HG02970 (cell line): ENCODE results near the gene HOXB7.

ENCODE experiments used
- ATAC-seq: cut with Tn5 transposase; IDR thresholded peaks from one replicate; pipeline ENCODE4 v1.9.1; 2021; ENCODE audit warnings: mild to moderate bottlenecking, moderate library complexity, moderate number of reproducible peaks; ENCODE audit not compliant: unreplicated experiment, low FRiP score

HOXB7 gene

DNA sequence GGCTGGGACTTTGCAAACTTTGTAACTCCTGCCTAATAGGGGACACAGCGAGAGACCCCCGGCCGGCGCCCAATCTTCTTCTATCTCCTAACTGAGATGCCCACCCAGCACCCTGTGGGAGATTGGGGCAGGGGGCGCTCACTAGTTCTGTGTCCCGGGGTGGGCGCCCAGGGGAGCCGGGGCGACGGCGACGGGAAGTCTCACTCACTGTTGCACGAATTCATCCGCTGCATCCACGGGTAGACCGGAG is 13.4 kb downstream of the HOXB7 start:
- no peak for ATAC-seq

DNA sequence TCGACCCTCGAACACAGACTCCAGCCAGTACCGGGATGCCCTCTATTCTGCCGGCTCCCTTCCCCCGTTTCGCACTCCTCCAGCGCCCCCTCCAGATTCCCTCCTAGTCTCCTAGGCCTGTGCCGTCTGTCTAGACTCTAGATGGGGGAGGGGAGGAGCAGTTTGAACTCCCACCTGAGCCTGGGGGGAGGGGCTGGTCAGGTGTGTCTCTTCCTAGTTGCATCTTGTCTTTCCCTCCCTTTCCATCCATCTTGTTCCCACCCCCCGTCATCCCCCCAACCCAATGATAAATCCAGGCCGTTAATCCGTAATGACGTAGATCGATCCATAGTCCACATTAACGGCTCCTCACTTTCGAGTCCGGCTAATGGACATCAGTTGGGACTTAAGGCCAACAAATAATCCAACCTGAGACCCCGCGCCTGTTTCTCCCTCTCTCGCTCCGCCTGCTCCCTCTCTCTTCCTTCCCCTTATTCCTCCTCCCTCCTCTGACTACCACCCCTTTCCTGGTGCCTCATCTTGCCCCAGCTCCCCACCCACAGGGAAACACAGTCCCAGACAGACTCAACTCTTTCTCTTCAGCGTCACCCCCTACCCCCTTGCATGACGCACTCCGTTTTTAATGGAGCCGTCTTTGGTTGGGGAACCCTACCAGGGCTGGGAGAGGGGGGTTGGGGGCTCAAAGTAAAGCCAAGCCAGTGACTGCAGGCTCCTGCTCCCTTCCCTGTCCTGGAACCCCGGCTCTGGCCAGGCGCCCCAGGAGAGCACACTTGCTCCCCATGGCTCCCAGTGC is 13.9 kb downstream of the HOXB7 start:
- ATAC-seq, result no peak

DNA sequence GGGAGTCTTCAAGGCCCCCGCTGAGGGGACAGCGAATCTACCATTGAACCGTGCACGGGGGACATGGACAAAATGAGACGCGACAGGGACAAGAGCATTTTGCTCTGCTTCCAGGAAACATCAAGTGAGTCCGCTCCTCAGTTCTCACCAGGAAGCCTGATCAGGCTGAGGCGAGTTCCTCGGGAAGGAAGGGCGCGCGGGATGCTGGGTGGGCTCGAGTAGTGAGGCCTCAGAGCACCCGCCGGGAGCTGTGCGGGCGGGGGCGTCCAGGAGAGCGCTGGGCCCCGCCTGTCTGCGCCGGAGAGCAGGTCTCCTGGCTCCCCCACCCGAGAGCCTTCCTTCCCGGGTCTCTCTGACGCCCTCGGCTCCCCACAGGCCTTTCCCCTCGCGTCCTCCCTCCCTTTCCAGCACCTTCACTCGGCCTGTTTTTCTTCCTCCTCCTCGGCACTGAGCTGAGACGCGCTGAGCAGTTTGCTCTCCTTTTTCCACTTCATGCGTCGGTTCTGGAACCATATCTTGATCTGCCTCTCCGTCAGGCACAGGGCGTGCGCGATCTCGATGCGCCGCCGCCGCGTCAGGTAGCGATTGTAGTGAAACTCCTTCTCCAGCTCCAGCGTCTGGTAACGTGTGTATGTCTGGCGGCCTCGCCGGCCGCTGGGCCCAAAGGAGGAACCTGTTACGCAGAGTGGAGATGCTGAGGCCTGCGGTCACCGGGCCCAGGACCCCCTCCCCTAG is 14.7 kb downstream of the HOXB7 start:
- ATAC-seq, result no peak

DNA sequence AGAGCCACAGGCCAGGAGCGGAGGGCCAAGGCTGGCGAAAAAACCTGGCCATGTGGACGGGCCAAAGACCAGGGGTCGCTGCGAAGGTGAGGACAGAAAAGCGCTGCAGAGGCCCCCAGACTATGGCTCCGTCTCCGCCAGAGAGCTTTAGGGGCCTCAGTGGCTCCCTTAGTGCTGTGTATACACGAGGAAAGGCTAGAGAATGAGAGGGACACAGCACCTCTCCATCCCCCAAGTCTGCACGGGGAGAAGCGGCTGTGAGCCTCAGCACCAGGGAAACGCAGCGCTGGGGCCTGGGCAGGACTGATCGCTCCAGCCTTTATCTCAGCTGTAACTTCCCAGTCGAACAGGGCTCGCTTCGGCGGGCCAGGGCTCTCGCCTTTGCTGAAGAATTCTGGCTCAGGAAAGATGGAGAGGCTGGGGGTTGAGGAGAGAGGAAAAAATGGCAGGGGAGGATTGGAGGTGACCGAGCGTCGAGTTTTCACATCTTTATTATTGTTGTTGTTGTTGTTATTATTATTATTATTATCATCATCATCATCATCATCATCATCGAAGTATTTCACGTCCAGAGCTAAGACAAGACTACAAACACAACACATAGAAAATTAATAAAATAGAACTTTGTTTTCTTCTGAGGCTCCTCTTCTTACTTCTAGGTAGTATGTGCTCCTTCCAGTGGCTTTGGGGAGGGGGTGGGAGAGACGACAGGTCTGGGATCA is 15.4 kb downstream of the HOXB7 start:
- ATAC-seq, result no peak

DNA sequence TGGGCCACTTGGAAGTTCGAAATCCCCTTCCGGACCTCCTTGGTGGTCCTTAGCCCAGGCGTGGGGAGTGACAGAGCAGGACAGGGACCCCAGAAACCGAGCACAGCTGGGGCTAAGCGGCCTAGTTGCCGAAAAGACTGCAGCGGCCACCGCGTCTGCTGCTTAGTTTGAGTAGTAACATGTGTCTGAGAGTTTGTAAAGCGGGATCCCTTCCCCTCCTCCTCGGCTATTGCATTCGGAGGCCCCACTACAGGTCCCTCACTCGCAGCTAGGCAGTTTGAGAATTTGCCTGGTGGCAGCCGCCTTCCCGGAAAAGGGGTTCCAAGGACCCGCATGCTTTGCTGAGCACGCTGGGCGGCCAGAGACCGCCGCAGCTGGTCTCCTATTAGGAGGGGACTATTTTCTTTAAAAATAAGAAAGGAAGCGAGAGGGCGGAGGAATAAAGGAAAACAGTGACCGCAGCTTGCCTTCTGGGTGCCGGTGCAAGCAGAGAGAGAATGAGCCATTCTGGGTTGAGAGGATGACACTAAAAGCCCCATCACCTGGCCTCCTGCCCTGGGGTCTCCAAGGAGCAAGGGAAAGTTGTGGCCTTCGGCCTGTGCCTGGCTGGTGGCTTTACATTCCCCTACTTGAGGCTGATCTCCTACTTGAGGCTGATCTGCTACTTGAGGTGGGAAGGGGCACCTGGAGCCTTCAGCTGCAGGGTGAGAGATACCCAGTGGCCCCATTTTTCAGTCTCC is 16.1 kb downstream of the HOXB7 start:
- no peak for ATAC-seq

DNA sequence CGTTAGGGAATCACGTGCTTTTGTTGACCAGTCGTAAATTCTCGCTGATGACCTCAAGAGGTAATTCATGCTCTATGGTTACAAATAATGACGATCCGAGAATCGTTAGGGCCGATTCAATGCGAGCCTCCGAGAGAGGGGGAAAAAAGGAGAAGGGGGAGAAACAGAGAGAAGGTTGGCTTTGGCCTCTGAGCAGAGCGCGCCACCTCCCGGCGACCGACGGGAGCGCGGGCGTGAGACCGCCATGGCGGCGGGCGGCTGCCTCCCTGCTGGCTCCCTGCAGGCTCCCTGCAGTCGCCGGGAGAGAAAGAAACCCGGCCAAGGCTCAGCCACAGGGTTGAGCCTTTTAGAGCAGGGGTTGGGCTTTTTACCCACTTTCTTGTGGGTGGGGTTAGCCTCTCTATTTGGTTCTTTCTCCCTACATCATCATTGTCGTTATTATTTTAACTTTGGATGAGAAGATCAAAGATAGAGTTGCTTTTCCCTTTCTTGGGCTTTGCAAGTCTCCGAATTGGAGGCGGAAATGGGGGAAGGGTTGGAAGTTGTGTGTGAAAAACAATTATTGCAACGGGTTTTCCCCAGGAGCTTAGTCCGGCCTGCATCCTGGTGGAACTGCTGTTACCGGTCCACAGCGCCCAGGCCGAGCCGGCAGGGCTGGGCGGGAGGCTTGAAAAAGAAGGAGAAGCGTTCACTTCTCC is 16.8 kb downstream of the HOXB7 start:
- no peak for ATAC-seq

DNA sequence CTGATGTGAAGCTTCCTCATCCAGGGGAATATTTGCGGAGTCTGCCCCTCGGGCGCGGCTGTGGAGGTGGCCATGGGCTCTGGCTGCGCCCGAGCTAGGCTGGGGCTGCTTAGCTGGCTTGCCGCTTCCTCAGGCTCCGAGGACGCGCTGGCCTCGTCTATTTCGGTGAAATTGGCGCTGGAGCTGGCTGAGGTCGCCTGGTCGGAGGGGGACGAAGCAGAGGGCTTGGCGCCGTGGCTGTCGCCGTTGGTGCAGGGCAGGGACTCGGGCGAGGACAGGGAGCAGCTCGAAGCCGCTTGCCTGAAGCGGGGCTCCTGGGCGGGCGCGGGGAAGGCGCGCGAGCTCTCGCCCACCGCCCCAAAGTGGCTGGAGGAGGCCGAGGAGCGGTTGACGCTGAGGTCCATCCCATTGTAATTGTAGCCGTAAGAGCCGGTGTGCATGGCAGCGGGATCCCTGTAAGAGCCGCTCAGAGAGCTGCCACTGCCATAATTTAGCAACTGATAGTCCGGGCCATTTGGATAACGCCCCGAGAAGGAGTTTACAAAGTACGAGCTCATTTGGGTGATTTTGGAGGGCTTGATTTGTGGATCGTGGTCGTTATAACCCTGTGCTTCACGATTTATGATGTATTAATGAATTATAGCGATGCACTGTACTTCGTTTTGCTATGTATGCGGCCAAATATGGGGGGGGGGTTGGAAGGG is 17.5 kb downstream of the HOXB7 start, which contains the start of gene HOXB5:
Gene HOXB5 (minus strand): TSS at position 654 of the 704 bp plus-strand sequence. CDS start 97 bp downstream, at position 557.
- no peak for ATAC-seq

DNA sequence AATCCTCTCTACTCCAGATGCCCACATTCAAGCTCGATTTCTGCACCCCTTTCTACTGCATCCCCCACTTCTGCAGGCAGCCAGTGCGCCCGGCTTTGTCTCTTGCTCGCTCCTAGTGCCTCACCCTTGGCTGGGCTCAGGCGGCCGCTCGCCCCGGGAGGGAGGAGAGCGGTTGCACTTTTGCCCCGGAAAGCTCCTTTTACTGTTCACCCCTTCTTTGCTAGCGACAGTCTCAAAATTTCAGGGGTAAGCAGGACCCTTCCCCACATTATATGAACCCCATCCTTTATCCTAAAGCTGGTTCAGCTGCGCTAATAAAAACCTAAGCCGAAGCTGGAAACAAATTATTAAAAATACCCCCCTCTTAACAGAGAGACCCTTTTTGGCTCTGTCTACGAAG is 18.2 kb downstream of the HOXB7 start:
- no peak for ATAC-seq

DNA sequence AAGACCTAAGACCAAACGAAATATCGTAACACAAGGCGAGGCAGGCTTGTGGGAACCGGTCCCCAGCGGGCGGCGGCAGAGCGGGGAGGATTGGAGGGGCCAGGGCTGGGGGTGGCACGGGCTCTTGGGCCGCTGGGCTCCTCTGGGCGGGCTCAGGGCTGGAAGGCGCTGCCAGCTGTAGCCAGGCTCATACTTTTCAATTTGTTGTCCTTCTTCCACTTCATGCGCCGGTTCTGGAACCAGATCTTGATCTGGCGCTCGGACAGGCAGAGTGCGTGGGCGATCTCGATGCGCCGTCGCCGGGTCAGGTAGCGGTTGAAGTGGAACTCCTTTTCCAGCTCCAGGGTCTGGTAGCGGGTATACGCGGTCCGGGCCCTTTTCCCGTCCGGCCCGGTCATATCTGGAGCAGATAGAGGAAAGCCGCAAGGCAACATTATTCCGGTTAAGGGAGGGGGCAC is 18.7 kb downstream of the HOXB7 start:
- no peak for ATAC-seq

DNA sequence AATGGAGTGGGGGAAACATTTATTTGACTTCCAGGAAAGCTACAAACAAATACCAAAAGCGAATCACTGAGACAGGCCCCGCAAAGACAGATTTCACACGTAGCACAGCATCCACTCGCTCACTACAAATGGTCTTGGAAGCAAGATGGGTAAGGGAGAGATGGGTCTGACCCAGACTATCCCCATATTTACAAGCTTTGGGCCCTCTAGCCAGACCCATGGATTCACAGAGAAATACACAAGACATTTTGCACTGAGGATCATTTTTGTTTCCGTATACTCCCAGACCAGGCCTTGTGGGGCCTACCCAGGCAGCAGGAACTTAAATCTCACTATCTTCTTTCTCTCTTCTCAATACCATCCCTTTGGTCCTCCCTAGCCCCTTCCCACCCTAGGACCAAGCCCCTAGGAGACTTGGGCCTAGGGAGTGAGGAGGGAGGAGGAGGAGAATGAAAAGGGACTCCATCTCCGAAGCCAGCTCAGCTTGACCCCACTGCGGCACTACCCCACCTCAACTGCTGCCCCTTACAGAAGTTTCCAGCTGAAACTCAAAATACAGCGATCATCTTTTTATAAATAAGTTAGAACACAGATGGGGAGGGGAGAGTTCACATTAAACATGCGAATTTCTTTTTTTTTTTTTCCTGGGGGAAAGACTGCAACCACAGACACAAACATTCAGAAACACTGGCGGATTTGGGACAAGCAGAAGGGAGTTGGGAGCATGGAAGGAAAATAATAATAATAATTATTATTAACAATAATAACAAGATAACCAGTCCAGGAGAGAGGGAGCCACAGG is 19.4 kb downstream of the HOXB7 start:
- ATAC-seq, result no peak

DNA sequence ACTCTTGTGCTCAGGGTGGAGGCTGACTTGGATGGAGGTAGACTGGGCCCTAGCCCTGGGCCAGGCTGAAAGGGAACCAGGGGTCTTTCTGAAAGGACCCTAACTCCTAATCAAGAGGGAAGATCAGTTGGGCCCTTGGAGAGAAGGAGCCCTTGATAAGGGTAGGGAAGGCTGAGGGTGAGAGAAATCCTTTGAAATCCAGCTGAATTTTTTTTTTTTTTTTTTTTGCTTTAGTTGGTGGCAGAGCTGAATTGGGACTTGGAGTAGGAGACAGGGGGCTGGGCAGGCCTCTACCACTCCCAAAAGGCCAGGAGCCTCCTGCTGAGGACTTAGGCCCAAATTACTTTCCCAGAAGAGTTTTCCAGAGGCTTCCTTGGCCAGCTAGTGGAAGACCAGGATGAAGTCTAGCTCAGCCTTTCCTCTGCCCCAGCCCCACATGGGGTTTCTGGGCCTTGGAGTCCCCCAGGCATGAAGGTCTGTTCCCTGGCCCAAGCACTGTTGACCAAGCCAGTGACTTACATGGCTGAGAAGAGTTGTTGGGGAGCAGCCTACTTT is 20.1 kb downstream of the HOXB7 start:
- no peak for ATAC-seq

DNA sequence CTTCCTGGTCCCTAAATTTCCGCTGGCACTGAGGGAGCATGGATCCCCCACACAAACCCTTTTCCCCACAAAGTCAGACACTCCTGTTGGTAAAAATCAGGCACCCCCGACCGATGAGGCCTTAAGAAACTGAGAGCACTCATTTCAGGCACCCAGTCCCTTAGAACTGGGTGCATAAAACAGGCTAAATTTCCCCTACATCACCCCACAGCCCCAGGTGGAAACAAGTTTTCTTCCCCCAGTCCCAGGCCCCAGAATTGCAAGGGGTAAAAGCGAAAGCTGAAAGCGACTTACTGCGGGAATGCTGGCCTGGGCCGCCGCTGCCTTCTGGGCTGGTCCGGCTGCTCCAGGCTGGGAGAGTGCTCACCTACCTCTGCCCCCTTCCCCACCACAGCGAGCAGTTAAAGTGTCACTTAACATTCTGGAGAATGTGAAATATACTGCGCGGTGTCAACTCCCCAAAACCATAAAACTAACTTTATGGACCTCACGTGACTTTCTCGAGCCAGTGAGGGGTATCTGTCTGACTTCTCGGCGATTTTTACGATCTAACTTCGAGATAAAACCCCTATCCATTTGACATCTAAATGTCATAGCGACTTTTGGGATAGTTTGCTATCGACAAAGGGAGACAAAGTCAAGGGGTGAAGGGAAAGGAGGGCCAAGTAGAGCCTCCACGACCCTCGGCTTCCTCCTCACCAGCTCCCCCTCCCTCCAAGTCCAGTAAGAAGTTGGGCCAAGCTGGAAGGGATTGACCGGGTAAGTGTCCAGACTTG is 20.8 kb downstream of the HOXB7 start, which contains the start of gene HOXB3:
Gene HOXB3 (minus strand): TSS at position 411 of the 776 bp plus-strand sequence. CDS start 37,767 bp downstream, outside the sequence.
- ATAC-seq, result no peak

DNA sequence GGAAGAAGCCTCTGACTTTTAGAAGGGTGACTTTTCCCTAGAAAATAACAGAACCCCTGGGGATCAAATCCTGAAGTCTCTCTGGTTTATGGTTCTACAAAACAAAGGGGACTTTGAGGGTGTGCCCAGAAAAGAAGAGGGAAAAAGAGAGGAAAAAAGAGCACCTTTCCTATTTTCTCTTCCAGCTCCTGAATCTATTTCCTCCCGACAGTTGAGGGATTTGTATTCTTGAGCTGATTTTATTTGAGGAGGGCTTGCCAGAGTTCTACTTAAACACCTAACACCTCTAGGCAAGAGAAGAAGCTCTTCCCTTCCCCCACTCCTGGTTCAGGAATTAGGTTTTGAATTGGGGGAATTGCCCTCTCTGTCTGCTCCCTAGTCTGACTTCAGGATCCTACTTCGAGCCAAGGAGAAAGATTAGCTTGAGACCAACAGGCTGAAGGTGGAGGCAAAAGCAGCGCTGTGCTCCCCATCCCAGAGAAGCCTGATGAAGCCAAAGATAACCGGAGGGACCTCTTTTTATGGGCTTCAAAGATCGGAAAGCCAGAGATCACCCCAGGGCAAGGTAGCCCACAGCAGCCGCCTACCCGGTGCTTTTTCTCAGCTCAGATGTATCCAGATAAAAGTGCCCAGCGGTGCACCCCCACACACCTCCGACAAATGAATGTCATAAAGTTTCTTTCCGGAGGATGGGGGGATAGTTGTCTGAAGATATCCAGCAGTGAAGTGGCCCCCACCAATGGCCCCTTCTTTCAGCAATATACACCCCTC is 21.6 kb downstream of the HOXB7 start:
- no peak for ATAC-seq

DNA sequence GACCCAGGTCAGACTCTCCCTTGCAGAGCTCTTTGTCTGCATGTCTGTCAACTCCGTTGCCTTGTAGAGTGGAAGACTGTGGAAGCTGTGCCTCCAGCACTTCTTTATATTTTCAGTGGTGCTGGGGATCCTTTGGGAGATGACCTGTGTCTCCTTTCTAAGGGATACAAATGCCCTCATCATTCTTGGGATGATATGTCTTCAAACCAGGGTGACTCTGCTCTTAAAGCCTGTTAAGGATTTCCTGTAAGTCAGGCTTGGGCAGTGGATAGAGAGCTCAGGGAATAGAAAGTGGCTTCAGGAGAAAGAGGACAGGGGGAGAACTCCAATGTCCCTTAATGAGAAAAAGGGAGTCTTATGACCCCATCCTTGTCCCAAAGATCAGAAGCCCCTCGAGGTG is 22.3 kb downstream of the HOXB7 start:
- ATAC-seq, result no peak

DNA sequence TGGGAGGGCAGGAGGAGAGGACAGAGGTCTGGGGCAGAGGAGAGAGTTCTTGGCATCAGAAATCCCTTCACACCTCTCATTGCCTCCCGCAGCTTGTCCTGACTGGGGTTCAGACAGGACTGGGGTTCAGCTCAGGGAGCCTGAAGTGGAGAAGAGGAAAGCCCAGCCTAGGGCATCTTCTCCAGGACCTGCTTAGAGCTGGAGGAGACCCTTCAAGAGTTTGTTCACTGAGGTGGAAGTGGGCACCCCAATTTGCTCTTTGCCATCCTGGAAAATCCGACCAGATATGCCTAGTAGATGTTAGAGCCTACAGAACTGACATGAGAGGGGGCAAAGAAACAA is 22.8 kb downstream of the HOXB7 start:
- no peak for ATAC-seq

DNA sequence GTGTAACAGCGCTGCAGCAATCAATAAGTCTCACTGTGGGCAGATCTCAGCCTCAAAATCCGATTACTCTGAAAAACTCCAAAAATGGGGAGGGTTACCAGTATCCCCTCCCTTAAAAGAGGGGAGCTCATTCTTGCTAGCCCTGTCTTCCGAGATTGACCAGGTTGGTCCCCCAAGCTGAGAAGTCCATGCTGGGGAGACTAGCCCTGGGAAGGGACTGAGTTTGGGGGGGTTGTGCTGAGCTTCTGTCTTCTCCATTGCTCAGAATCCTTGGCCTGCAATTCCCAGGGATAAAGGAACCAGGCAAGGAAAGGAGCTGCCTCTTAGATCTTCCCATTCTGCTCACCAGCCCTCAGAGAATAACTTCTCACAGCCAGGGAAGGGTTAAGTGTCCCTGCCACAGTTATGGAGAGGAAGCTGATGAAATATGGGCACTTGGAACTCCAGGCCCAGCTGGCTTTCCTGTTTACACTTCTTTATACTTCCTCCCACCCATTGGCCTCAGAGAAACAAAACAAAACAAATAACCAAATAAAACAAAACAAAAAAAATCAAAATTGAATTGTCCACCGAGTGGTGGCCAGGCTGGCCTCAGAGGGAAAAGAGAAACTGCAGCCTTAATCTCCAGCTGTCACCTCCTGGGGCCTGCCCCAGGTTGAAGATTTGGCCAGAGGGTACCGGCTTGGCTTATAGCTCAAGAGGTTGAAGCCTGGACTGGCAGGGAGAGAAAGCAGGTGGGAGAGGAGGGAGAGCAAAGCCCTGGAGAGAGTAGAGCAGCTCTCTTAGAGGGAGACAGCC is 23.3 kb downstream of the HOXB7 start:
- no peak for ATAC-seq
